Natural killer cell treated with Interleukin-12 subunit alpha and Interleukin-12 subunit beta and Interleukin-15 and Interleukin-18, amount 100 ng/mL, for 72 hours (primary cell): ENCODE results near the gene SLC38A7. TPM values are rescaled to one million over a fixed set of nuclear protein-coding genes. Genes with fewer than 3 reads are reported as not detected.
"Not testable (repeated sequence)": the region's sequence is repeated elsewhere in the genome, so short reads cannot be mapped to it uniquely, and the experiment has no call there.

Experiments used
- ATAC-seq, 2 donors: fragments of 150-1000 bp; cut with Tn5 transposase in 1 of 2; sonication (Bioruptor Pico), chemical (Tn5 transposase) in 1 of 2; 2 replicates each; pipeline ENCODE4 v1.10.0; 2021
- DNase-seq: peaks from one replicate; pipeline ENCODE4 v3.0.0; 2022; ENCODE audit warnings: low spot score
- H3K27ac Mint-ChIP-seq, 2 donors: 1 replicate in 1 of 2; 2 replicates in 1 of 2; pipeline ENCODE4 v1.8.0; 2022; ENCODE audit warnings: mixed read lengths in 2 of 2, mild to moderate bottlenecking in 1 of 2, moderate library complexity in 1 of 2
- H3K27me3 Mint-ChIP-seq, 2 donors: 1 replicate in 1 of 2; 2 replicates in 1 of 2; pipeline ENCODE4 v1.8.0; 2022; ENCODE audit warnings: mixed read lengths in 2 of 2
- H3K36me3 Mint-ChIP-seq: one replicate; pipeline ENCODE4 v1.8.0; 2022; ENCODE audit warnings: mixed read lengths
- H3K4me1 Mint-ChIP-seq, 2 donors: 1 replicate in 1 of 2; 2 replicates in 1 of 2; pipeline ENCODE4 v1.8.0; 2022; ENCODE audit warnings: low read depth in 2 of 2, mixed read lengths in 2 of 2, mild to moderate bottlenecking in 1 of 2
- H3K4me3 Mint-ChIP-seq: one replicate; pipeline ENCODE4 v1.8.0; 2022; ENCODE audit warnings: mixed read lengths
- H3K9me3 Mint-ChIP-seq: 2 replicates; pipeline ENCODE4 v1.8.0; 2022; ENCODE audit warnings: mixed read lengths
- total RNA-seq, 2 donors: library from RNA; stranded (reverse); gene quantifications; one replicate each; pipeline ENCODE4 v1.2.3, GENCODE V29; 2022

Gene SLC38A7
- total RNA-seq, 2 donors from 2014 or later, result 14.1 to 16.7 TPM

DNA sequence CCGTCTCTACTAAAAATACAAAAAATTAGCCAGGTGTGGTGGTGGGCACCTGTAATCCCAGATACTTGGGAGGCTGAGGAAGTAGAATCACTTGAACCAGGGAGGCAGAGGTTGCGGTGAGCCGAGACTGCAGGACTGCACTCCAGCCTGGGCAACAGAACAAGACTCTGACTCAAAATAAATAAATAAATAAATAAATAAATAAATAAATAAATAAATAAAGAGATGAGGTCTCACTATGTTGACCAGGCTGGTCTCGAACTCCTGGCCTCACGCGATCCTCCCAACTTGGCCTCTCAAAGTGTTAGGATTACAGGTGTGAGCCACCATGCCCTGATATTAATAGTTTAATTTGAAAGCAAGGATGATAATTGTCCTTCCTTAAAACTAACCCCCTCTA is 47.5 kb downstream of the SLC38A7 start:
- H3K4me3 Mint-ChIP-seq, H3K27ac Mint-ChIP-seq, H3K9me3 Mint-ChIP-seq, H3K36me3 Mint-ChIP-seq, H3K27me3 Mint-ChIP-seq, ATAC-seq, DNase-seq, H3K4me1 Mint-ChIP-seq: not testable (repeated sequence)

DNA sequence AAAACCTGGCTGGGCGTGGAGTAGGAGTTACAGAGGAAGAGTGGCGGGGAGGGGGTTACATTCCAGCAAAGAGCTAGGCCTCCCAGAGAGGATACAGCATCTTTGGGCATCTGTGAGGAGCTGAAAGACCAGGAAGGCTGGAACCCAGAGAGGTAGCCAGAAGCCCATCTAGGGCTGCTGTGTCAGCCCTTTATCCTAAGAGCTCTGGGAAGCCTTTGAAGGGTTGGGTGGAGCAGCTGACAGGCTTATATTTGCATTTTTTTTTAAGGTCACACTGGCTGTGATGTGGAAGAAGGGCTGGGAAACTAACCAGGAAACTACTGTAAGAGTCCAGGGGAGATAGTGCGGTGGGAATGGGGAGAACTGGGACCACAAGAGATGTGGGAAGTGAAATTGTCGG is 48.1 kb downstream of the SLC38A7 start:
- DNase-seq (no peak), ATAC-seq (no peak)
- peaks cover 0 to 2% of the 10 kb centered on the region in 2 donors for H3K4me1 Mint-ChIP-seq
- no peaks in the 10 kb centered on the region for H3K9me3 Mint-ChIP-seq
- H3K27me3 Mint-ChIP-seq, result peaks cover 6 to 7% of the 10 kb centered on the region in 2 donors
- no peak overlapping the region for H3K4me3 Mint-ChIP-seq
- H3K36me3 Mint-ChIP-seq, result no peaks in the 10 kb centered on the region
- H3K27ac Mint-ChIP-seq, result no peak overlapping the region

DNA sequence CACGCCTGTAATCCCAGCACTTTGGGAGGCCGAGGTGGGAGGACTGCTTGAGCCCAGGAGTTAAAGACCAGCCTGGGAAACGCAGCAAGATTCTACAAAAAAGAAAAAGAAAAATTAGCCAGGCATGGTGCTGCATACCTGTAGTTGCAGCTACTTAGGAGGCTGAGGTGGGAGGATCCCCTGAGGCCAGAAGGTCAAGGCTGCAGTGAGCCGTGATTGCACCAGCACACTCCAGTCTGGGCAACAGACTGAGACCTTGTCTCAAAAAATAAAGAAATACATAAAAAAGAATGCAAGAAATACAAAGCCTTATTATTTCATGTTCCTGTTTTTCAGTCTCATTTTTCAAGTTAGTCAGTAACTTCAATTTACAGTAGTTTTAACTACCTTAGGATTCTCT is 49.1 kb downstream of the SLC38A7 start:
- Mint-ChIP-seq H3K27me3 (peaks cover 6 to 7% of the 10 kb centered on the region in 2 donors), H3K4me1 (peaks cover 2 to 7% of the 10 kb centered on the region in 2 donors), H3K9me3 (no peaks in the 10 kb centered on the region), H3K36me3 (no peaks in the 10 kb centered on the region), H3K4me3 (no peak overlapping the region), H3K27ac (no peak overlapping the region)
- ATAC-seq (no peak), DNase-seq (no peak)

DNA sequence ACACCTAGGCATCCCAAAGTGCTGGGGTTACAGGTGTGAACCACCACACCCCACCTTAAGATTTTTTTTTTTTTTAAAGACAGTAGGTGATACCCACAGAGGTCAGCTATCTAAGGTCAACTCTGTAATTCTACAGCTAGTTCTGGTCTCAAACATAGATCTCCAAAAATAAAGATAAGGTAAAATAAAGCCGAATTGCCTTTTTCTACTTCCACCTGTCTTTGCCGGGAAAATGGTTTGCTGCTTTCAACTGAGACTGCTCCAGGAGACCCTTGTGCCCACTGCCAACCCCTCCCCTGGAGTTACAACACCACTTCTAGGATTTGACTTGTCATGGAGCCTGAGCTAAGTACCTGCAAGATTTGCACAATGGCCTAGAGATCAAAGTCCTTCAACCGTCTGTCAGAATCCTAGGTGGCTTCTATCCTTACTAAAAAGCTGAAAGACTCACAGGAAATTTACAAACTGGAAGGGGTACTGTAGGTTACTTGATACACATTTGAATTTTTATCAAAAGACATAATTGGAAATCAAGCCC is 50.2 kb downstream of the SLC38A7 start:
- H3K9me3 Mint-ChIP-seq, result no peaks in the 10 kb centered on the region
- peaks cover 11 to 13% of the 10 kb centered on the region in 2 donors for H3K4me1 Mint-ChIP-seq
- DNase-seq (no peak), ATAC-seq (no peak)
- H3K36me3 Mint-ChIP-seq, result no peaks in the 10 kb centered on the region
- H3K4me3 Mint-ChIP-seq, result no peak overlapping the region
- H3K27ac Mint-ChIP-seq, result no peak overlapping the region
- H3K27me3 Mint-ChIP-seq, result peaks cover 2 to 7% of the 10 kb centered on the region in 2 donors

DNA sequence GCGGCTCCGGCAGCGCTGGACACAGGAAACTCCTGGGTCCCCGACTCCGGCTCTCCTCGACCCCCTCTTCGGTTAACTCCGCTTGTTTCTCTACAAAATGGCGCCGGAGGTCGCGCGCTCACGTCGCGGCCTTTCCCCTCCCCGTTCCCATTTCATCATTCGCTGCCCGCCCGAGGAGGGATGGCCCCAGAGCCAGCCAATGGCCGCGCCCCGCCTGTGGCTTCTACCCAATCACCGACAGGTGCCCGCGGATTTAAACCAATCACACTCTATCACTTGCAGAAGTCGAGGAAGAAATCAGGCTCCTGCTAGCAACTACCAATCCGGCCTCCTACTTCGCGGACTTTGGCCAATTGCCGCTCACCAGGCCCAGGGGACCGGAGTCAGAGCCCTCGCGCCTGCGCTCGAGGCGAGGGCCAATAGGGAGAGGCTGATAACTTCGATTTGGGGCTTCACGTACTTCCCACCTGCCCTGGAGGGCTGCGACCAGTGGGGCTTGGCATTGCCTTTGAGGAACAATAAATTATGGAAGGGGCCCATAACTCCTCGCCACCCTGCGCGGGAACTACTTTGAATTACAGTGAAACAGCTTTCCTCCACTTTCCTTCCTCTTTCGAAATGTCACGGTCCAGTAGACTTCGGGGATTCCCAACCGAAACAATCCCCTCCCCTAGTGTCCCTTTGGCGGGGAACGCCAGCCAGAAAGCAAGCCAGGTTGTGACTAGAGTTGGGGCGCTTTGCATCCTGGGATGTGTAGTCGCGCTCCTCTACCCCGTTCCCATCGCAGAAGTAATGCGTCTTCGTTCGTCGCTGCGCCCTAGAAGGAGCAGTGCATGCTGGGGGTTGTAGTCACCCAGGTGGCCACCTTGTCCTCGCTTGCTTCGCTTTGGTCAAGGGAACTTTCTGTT is 54.6 kb downstream of the SLC38A7 start, which contains the start of gene CNOT1:
Gene CNOT1 (minus strand): TSS at position 94 of the 908 bp plus-strand sequence. CDS start 30,489 bp downstream, outside the sequence.
- H3K9me3 Mint-ChIP-seq, result no peaks in the 10 kb centered on the region
- H3K27me3 Mint-ChIP-seq, result no peaks in the 10 kb centered on the region
- ATAC-seq (peak; percentile 94 to 95), DNase-seq (peak; percentile 98)
- peaks cover 18 to 27% of the 10 kb centered on the region in 2 donors for H3K4me1 Mint-ChIP-seq
- peak within 1 kb of the TSS; percentile 89 for H3K4me3 Mint-ChIP-seq
- H3K27ac Mint-ChIP-seq, result peak within 1 kb of the TSS; percentile 97
- peaks cover 6% of the 10 kb centered on the region for H3K36me3 Mint-ChIP-seq

DNA sequence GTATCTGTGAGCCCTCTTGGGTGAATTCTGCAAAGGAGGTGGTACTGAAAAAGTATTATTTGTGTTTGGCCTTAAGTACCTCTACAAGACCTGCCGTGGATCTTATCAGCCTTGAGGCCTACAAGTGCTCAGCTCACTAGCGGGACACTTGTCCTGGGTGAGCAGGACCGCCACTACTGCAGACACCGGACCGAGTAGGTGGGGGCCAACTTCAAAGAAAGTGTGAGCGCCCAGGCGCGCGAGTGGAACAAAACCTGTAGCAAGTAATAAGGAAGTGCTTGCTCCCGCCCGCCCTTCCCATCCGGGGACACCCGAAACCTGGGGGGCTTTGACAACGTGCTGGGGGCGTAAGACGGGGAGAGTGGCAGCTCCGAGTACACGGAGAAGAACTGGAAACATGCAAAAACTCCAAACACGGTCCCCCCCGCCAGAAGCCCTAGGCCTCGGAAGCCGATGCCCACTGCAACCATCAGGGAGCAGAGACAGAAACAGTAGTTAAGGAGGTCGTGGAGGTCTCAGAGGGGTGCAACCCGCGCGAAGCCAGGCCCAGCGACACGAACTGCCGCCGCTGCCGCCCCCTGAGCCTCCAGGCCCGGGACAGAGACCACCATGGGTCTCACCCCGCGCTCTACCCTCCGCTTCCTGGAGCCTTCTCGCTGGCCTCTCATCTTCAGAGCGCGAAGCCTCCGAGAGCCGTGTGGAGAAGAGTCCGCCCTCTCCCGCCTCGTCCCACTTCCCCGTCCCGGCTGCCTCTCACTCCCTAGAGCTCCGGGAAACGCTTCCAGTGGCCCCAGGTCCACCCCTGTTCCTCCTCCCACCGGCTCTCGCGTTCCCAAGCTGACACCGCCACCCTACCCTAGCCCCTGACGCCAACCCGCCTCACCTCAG is 55.5 kb downstream of the SLC38A7 start:
- DNase-seq (no peak), ATAC-seq (peak; percentile 1)
- H3K4me1 Mint-ChIP-seq, result peaks cover 25 to 35% of the 10 kb centered on the region in 2 donors
- H3K27me3 Mint-ChIP-seq, result no peaks in the 10 kb centered on the region
- H3K36me3 Mint-ChIP-seq, result peaks cover 6% of the 10 kb centered on the region
- peak overlapping the region; percentile 89 for H3K4me3 Mint-ChIP-seq
- peak overlapping the region; percentile 97 for H3K27ac Mint-ChIP-seq
- no peaks in the 10 kb centered on the region for H3K9me3 Mint-ChIP-seq

DNA sequence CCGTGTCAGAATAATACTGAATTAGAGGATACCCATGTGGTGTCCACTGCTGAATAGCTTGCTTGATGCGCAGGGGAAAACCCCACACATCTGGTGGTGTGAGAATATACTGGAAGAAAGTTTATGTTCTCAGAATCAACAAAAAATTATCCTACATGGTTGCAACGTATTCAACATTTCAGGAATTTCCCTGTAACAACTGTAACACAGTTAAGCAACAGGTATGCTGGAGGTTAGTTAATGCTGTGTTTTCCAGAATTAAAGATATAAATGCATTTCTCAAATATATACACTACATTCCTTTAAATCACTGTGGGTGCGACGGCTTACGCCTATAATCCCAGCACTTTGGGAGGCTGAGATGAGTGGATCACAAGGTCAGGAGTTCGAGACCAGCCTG is 60.4 kb downstream of the SLC38A7 start:
- peak overlapping the region; percentile 27 for H3K4me3 Mint-ChIP-seq
- DNase-seq (no peak), ATAC-seq (peak in 1 of 2 donors; percentile 71)
- H3K36me3 Mint-ChIP-seq, result peaks cover 13% of the 10 kb centered on the region
- H3K27ac Mint-ChIP-seq, result peak overlapping the region in 1 of 2 donors; percentile 66
- peaks cover 27 to 28% of the 10 kb centered on the region in 2 donors for H3K4me1 Mint-ChIP-seq
- H3K27me3 Mint-ChIP-seq, result no peaks in the 10 kb centered on the region
- H3K9me3 Mint-ChIP-seq, result no peaks in the 10 kb centered on the region

DNA sequence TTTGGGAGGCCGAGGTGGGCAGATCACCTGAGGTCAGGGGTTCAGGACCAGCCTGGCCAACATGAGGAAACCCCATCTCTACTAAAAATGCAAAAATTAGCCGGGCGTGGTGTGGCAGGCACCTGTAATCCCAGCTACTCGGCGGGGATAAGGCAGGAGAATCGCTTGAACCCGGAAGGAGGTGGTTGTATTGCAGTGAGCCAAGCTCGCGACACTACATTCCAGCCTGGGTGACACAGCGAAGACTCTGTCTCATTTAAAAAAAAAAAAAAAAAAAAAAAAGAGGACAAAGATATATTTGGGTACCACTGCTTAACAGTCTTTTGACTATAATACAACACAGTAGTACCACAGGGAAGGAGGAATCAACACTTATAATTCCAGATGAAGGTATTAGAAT is 64.2 kb downstream of the SLC38A7 start:
- H3K9me3 Mint-ChIP-seq, result no peaks in the 10 kb centered on the region
- H3K4me3 Mint-ChIP-seq, result no peak overlapping the region
- peaks cover 7% of the 10 kb centered on the region for H3K36me3 Mint-ChIP-seq
- peaks cover 18 to 27% of the 10 kb centered on the region in 2 donors for H3K4me1 Mint-ChIP-seq
- DNase-seq (no peak), ATAC-seq (no peak)
- no peak overlapping the region for H3K27ac Mint-ChIP-seq
- H3K27me3 Mint-ChIP-seq, result no peaks in the 10 kb centered on the region

DNA sequence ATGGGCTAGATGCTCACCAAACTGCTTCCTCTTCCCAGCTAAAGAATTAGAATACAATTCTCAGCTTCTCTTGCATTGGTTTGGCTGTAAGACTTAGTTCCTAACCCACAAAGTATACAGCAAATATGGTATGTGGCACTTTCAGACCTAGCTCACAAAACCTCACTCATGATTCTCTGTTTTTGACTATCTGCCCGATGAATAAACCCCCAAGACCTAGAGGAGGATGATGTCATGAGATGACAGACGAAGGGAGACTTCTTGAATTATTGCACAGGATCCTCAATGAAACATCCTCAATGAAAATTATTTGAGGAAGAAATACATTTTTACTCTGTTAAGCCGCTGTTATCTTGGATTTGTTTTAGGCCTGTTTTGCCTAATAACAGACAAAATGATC is 69.3 kb downstream of the SLC38A7 start:
- H3K27me3 Mint-ChIP-seq, result no peaks in the 10 kb centered on the region
- peak overlapping the region in 1 of 2 donors; percentile 50 for H3K27ac Mint-ChIP-seq
- peaks cover 6 to 15% of the 10 kb centered on the region in 2 donors for H3K4me1 Mint-ChIP-seq
- no peak overlapping the region for H3K4me3 Mint-ChIP-seq
- DNase-seq, result no peak
- no peaks in the 10 kb centered on the region for H3K9me3 Mint-ChIP-seq
- no peak for ATAC-seq
- H3K36me3 Mint-ChIP-seq, result peaks cover 7% of the 10 kb centered on the region

Other genes with a start within 250 kb of the SLC38A7 start
- gene NDRG4, start 184.6 kb downstream of the SLC38A7 start, total RNA-seq, result under 1 TPM; 0.14 to 0.47 TPM
- 10 to 100 TPM; 16.4 to 29.1 TPM for gene SETD6, start 169.3 kb downstream of the SLC38A7 start, total RNA-seq
- gene CNOT1, start 54.9 kb downstream of the SLC38A7 start, total RNA-seq, result 100 to 1,000 TPM; 306 to 397 TPM
- 100 to 1,000 TPM in 1 of 2 donors, 10 to 100 TPM in 1; 82.7 to 149 TPM for gene GOT2, start 49.5 kb upstream of the SLC38A7 start, total RNA-seq